ENCODE data around the gene TDRD5.
A peak's percentile ranks its signal among the peaks of the same experiment; 100 is the strongest.
"Not testable (repeated sequence)": the region's sequence is repeated elsewhere in the genome, so short reads cannot be mapped to it uniquely, and the experiment has no call there.

Gene TDRD5

DNA sequence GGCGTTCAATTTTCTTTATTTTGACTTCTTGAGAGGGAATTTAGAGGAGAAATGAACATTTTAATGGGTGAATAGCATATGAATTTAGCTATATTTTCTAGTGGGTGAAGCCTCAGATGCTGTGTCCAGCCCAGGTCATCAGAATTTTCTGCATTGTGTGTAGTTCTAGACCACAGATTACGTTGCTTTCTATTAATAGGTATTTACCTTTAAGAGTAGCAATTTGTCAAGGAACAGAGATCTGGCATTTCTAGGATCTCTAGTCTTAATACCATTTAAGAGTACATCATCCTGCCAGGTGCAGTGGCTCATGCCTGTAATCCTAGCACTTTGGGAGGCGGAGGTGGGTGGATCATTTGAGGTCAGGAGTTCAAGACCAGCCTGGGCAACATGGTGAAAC is 20.7 kb downstream of the TDRD5 start:
- no peak for DNase-seq

DNA sequence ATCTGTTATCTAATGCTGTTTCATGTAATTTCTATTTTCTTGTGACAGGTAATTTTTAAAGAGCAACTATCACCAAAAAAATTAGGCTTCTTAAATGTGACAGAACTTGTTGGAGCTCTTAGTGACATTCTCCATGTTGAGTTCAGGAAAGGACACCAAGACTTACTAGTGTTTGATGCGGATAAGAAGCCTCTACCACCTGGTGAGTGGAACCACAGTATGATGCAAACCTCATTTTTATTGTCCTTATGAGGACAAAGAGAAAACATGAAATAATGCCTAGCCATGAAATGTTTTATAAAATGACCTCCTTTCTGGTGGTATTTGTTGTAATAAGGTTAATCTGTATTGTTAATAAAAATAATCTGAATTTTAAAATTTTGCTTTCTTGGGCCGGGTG is 39.1 kb downstream of the TDRD5 start:
- no peak for DNase-seq

DNA sequence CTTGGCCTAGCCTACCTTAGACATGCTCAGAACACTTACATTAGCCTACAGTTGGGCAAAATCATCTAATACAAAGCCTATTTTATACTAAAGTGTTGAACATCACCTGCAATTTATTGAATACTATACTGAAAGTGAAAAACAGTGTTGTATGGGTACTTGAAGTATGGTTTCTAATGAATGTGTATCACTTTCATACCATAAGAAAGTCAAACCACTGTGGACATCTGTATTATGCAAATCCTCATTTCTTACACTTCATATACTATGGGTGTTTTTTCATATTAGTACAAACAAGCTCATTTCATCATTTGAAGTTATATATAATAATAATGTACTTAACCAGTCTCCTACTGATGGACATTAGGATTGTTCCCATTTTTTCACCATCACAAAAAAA is 41.2 kb downstream of the TDRD5 start:
- no peak for DNase-seq

GRCh38 chr1:179637211-179637860 is 45.7 kb downstream of the TDRD5 start:
- no peak for DNase-seq

GRCh38 chr1:179661018-179661417 is 69.4 kb downstream of the TDRD5 start:
- no peak for DNase-seq

- DNase-seq, result no peak
Observed at GRCh38 chr1:179663810-179664209, 72.2 kb downstream of the TDRD5 start.

DNA sequence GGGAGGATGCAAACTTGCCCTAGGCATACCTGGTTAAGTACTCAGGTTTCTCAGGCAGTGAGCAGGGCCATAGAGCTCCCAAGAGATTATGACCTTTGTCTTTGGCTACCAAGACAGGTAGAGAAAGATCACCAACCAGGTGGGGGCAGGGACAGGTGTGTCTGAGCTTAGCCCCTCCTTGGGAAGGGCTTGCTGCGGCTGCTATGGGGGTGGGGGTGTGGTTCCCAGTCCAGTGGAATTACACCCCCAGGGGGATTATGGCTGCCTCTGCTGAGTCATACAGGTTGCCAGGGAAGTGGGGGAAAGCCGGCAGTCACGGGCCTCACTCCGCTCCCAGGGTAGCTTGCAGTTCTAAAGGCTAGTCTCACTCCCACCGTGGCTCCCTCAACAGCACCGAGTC is 86.2 kb downstream of the TDRD5 start:
- no peak for DNase-seq

GRCh38 chr1:179694530-179694929 is 102.9 kb downstream of the TDRD5 start:
- DNase-seq, result not testable (repeated sequence)

DNA sequence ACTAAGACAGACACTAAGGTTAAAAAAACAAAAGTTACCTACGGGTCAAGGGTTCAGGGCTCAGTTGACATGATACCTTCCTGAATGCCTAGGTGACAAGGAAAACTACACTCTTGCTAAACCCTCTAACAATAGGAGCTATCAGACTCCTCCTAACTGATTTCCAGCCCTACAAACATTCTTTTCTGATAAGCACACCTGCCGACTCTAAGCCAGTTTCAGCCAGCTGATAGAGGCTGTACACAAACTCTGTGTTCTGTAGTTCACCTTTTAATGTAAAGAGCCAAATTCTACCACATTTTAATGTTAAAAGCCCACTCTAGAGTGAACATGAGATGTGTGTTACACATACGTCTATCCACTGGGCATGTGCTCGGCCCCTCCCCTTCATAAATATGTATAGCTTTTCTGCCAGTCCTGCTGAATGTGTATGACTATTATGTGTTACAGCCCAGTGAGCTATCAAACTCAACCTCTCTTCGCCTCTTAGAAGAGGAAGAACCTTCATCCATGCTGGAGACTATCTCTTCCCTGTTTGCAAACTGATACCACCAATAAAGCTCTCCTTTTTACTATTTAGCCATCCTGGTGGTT is 111.4 kb downstream of the TDRD5 start:
- DNase-seq, result no peak

GRCh38 chr1:179706339-179706941 is 114.8 kb downstream of the TDRD5 start:
- peak; percentile 76 for DNase-seq

DNA sequence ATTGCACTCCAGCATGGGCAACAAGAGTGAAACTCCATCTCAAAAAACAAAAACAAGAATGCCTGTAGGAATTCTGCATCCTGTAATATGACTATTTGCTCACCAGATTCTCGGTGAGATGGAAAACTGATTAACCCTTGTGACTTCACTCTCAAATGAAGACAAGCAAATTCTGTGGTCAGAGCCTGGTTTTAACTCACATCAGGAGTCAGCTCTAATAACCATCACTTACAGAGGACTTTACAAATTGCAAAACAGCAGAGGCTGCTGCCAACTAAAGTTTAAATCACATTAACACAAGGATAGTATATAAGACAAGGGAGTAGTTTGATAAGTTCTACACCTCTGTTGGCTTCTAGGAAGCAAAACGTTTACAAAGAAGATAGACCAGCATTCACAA is 115.8 kb downstream of the TDRD5 start:
- DNase-seq, result no peak

GRCh38 chr1:179708434-179709195 is 117.0 kb downstream of the TDRD5 start:
- DNase-seq, result no peak

DNA sequence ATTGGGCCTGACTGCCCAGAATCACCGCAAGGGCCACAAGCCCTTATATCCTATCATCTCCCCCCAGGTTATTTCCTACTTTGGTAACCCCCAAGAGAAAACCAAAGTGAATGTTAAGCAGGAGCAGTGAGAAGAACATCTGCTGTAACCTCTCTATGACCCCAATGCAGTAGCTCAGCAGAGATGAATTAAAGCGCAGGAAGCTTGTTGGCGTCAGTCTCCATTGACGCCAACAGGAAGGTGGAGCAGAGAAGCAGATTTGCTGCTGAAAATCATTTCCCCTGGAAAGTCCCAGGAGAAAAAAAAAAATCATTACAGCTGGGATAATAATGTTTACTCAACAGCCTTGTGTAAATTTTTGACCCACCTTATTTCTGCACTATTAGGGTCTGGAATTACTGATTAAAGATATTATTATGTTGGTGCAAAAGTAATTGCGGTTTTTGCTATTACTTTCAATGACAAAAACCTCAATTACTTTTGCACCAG is 118.3 kb downstream of the TDRD5 start:
- DNase-seq, result peak; percentile 6

- no peak for DNase-seq
Observed at GRCh38 chr1:179714159-179714558, 122.5 kb downstream of the TDRD5 start.

GRCh38 chr1:179714623-179715022 is 123.0 kb downstream of the TDRD5 start:
- DNase-seq, result no peak

DNA sequence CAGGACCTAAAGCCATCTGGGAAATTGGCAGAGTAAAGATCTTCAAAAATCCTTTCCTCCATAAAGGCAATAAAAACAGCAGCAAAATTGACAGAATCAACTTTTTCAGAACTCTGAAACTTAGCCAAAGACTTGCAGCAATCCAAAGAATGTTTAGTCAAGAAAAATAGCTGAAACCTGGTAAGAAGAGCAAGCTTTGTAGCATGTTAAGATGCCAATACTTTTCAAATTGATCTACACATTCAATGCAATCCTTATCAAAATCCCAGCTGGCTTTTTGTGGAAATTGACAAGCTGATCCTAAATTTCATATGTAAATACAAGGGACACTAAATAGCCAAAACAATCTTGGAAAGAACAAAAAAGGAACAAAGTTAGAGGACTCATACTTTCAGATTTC is 127.6 kb downstream of the TDRD5 start:
- no peak for DNase-seq

GRCh38 chr1:179728271-179728670 is 136.6 kb downstream of the TDRD5 start:
- no peak for DNase-seq

DNA sequence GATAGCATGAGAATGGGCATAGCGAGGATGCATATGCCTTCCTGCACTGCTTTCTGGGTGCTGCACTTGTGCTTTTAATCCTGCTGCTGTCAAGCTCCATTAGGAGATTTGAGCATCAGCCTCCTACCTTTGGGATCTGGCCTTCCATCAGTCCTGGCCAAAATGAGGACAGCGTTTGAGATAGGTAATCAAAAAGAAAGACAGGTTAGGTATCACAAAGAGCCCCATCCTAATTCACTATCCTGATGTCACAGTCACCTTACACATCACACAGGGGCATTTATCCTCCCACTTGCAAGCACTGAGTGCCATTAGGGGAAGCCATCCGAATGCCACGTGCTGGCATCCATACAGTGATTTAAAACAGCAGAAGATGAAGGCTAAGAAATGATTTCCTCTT is 138.2 kb downstream of the TDRD5 start:
- DNase-seq, result no peak

DNA sequence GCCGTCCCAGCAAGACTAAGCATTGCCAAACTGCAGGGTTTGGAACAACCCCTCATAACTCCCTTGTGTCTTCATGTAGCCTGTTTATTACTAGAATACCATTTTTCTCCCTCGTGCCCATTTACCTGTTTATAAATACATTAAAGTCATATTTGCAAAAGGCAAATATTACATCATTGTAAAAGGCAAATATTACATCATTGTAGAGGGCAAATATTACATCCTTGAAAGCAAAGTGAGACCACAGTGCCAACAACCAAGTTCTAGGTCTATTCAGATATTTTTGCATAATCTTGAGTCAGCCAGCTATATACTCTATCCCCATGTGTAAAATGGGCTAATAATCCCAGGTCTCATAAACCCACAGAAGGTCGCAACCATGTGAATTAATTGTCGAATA is 140.0 kb downstream of the TDRD5 start:
- no peak for DNase-seq
